DND-41 (cell line): ENCODE data around the gene HDAC4.

Source experiments
- ATAC-seq: fragments of 200-7000 bp; cut with Tn5 transposase; 3 replicates; pipeline ENCODE4 v1.9.1; 2021; ENCODE audit warnings: low read depth; ENCODE audit not compliant: insufficient read depth
- DNase-seq: peaks from one replicate; pipeline ENCODE4 v3.0.0-alpha.2; 2020
- H2AFZ ChIP-seq: 2 replicates; pipeline ENCODE4 v1.6.0; 2012; ENCODE audit warnings: low read depth, low read length
- H3K27ac ChIP-seq: 2 replicates; pipeline ENCODE4 v1.5.1; 2012; ENCODE audit warnings: low read length, inconsistent platforms
- H3K27me3 ChIP-seq: fragments of 200-600 bp; sonication (generic); 2 replicates; pipeline ENCODE4 v1.6.0; 2012; ENCODE audit warnings: low read length, mild to moderate bottlenecking, inconsistent platforms; ENCODE audit not compliant: insufficient read depth, poor library complexity
- H3K36me3 ChIP-seq: 2 replicates; pipeline ENCODE4 v1.5.1; 2012; ENCODE audit warnings: low read length, inconsistent platforms; ENCODE audit not compliant: insufficient read depth
- H3K4me1 ChIP-seq: 2 replicates; pipeline ENCODE4 v1.5.1; 2012; ENCODE audit warnings: mild to moderate bottlenecking, low read length; ENCODE audit not compliant: insufficient read depth
- H3K4me2 ChIP-seq: 2 replicates; pipeline ENCODE4 v1.6.0; 2012; ENCODE audit warnings: mild to moderate bottlenecking, moderate library complexity, low read length, inconsistent platforms; ENCODE audit not compliant: insufficient read depth
- H3K4me3 ChIP-seq, 2 experiments: fragments of 200-600 bp in 1 of 2; shearing (Covaris generic) in 1 of 2; 2 replicates each; pipeline ENCODE4 v1.5.1; 2012 to 2016; ENCODE audit warnings: inconsistent platforms in 2 of 2, low read length in 2 of 2, mild to moderate bottlenecking in 2 of 2, low read depth in 1 of 2, moderate library complexity in 1 of 2
- H3K79me2 ChIP-seq: 2 replicates; pipeline ENCODE4 v1.6.0; 2012; ENCODE audit warnings: low read length, inconsistent platforms; ENCODE audit not compliant: insufficient read depth
- H3K9ac ChIP-seq: 2 replicates; pipeline ENCODE4 v1.6.0; 2012; ENCODE audit warnings: low read depth, mild to moderate bottlenecking, inconsistent platforms, low read length, moderate library complexity
- H3K9me3 ChIP-seq: 2 replicates; pipeline ENCODE4 v1.5.1; 2012; ENCODE audit warnings: low read length, moderate library complexity, mild to moderate bottlenecking, inconsistent platforms; ENCODE audit not compliant: insufficient read depth, severe bottlenecking
- H4K20me1 ChIP-seq: 2 replicates; pipeline ENCODE4 v1.6.0; 2012; ENCODE audit warnings: low read length; ENCODE audit not compliant: insufficient read depth
- CTCF ChIP-seq: IDR thresholded peaks from 2 replicates; pipeline ENCODE4 v1.5.1; 2012; ENCODE audit warnings: borderline replicate concordance, low read length, moderate library complexity, mild to moderate bottlenecking; ENCODE audit not compliant: poor library complexity, severe bottlenecking; ENCODE audit errors: extremely low read depth
- EZH2 ChIP-seq: IDR thresholded peaks from 3 replicates; pipeline ENCODE4 v1.6.1; 2012; ENCODE audit warnings: borderline replicate concordance, low read depth, mild to moderate bottlenecking, moderate library complexity, low read length, inconsistent platforms; ENCODE audit not compliant: severe bottlenecking

HDAC4 gene

GRCh38 chr2:239181903-239182581 lies 218.8 kb downstream of the HDAC4 start:
- H2AFZ ChIP-seq = no peak overlapping the region
- H3K27ac ChIP-seq = no peak overlapping the region
- H3K4me1 ChIP-seq = no peaks in the 10 kb centered on the region
- H3K79me2 ChIP-seq = peaks cover 99% of the 10 kb centered on the region
- peaks cover 2% of the 10 kb centered on the region for H3K9me3 ChIP-seq
- no peaks in the 10 kb centered on the region for H3K27me3 ChIP-seq
- peaks cover 100% of the 10 kb centered on the region for H3K36me3 ChIP-seq
- H3K9ac ChIP-seq = no peak overlapping the region
- DNase-seq = no peak
- peaks cover 83% of the 10 kb centered on the region for H4K20me1 ChIP-seq
- ATAC-seq = no peak
- TF ChIP-seq CTCF = no peak
- no peak for TF ChIP-seq EZH2
- no peak overlapping the region for H3K4me3 ChIP-seq
- H3K4me2 ChIP-seq = no peak overlapping the region

GRCh38 chr2:239181074-239181902 lies 219.5 kb downstream of the HDAC4 start:
- no peak for DNase-seq
- Histone ChIP-seq H3K27ac (no peak overlapping the region), H4K20me1 (peaks cover 83% of the 10 kb centered on the region), H3K4me1 (no peaks in the 10 kb centered on the region), H3K4me3 (no peak overlapping the region), H3K9me3 (peaks cover 5% of the 10 kb centered on the region), H3K27me3 (no peaks in the 10 kb centered on the region), H2AFZ (no peak overlapping the region), H3K79me2 (peaks cover 99% of the 10 kb centered on the region), H3K4me2 (no peak overlapping the region), H3K36me3 (peaks cover 100% of the 10 kb centered on the region), H3K9ac (no peak overlapping the region)
- ATAC-seq = no peak
- TF ChIP-seq EZH2 (no peak), CTCF (no peak)

GRCh38 chr2:239180526-239181073 lies 220.2 kb downstream of the HDAC4 start:
- peaks cover 79% of the 10 kb centered on the region for H4K20me1 ChIP-seq
- TF ChIP-seq EZH2 (no peak), CTCF (no peak)
- no peak overlapping the region for H3K4me3 ChIP-seq
- no peak overlapping the region for H2AFZ ChIP-seq
- H3K4me2 ChIP-seq = no peak overlapping the region
- H3K27ac ChIP-seq = no peak overlapping the region
- peaks cover 5% of the 10 kb centered on the region for H3K9me3 ChIP-seq
- H3K27me3 ChIP-seq = no peaks in the 10 kb centered on the region
- peaks cover 100% of the 10 kb centered on the region for H3K36me3 ChIP-seq
- no peak overlapping the region for H3K9ac ChIP-seq
- no peaks in the 10 kb centered on the region for H3K4me1 ChIP-seq
- no peak for DNase-seq
- peaks cover 98% of the 10 kb centered on the region for H3K79me2 ChIP-seq
- ATAC-seq = no peak
